GM18861 (cell line): ENCODE measurements around the gene DQX1.
A peak's percentile ranks its signal among the peaks of the same experiment; 100 is the strongest.

Experiments used
- ATAC-seq: cut with Tn5 transposase; IDR thresholded peaks from one replicate; pipeline ENCODE4 v1.9.1; 2021; ENCODE audit not compliant: unreplicated experiment

DQX1 gene

GRCh38 chr2:74555610-74556103, 29.6 kb upstream of the DQX1 start:
- no peak for ATAC-seq

DNA sequence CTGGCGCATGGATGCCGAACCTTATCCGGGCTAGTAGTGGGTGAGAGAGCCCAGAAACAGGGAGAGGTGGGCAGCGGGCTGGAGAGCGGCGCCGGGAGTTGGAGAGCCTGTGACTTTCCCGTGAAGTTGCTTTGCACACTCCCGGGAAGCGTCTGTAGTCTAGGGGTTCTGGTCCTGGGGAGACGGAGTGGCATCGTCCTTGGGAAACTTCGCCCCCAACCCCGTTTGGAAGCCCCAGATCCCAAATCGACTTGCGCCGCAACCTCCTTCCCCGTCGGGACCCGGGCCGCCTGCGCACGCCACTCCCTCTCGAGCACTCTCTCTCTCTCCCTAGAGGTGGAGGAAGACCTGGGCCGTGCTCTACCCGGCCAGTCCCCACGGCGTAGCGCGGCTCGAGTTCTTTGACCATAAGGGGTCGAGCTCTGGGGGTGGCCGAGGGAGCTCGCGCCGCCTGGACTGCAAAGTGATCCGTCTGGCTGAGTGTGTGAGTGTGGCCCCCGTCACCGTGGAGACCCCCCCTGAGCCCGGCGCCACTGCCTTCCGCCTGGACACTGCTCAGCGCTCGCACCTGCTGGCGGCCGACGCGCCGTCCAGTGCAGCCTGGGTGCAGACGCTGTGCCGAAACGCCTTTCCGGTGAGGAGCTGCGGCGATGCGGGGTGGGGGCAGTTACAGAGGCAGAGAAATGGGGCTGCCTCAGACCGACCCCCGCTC, 28.9 kb upstream of the DQX1 start:
- ATAC-seq: peak; percentile 28

GRCh38 chr2:74553892-74554819, 28.1 kb upstream of the DQX1 start, which contains the start of the genes DOK1 and LOXL3:
DOK1 (plus strand) TSS chr2:74554720; CDS start chr2:74554755, 35 bp downstream.
LOXL3 (minus strand) TSS chr2:74553942; CDS start chr2:74552634, 1,308 bp downstream.
- ATAC-seq: peak; percentile 33

DNA sequence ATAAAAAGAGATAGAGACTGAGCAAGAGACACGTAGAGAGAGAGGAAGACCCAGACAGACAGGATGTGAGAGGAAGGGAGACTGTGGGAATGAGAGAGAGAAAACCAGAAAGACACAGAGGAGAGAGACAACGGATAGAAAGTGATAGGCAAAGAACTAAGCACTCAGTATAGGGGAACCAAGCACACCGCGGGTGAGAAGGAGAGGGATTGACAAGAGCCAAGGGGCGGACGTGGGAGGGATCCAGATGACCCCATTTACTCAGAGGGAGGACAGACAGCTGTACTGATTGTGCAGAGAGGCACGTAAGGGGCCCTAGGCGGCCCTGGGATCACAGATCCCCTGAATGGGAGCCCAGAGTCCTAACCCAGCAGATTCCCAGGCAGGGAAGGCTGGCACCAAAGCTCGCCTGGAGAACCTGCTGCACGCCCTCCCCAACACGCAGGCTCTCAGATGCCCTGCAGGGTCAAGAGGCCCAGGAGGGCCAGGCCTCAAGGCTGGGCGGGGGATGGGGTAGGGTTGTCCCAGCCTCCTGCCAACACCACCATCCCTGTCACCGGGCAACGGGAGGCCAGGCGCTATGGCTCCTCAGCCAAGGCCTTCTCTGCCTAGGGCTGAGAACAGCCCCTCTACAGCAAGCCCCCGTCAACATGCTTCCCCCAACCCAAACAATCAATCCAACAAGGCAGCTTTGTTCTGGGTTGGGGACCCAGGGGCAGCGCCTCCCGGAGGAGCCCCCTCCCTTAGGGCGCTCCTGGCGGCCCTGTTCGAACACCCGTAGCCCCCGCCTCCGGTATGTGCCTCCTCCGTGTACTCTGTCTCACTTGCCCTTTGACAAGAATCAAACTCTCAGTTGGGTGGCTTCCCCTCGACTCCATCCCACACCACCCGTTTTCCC, 27.1 kb upstream of the DQX1 start:
- ATAC-seq: no peak

GRCh38 chr2:74551942-74552913, 26.2 kb upstream of the DQX1 start:
- ATAC-seq: no peak

DNA sequence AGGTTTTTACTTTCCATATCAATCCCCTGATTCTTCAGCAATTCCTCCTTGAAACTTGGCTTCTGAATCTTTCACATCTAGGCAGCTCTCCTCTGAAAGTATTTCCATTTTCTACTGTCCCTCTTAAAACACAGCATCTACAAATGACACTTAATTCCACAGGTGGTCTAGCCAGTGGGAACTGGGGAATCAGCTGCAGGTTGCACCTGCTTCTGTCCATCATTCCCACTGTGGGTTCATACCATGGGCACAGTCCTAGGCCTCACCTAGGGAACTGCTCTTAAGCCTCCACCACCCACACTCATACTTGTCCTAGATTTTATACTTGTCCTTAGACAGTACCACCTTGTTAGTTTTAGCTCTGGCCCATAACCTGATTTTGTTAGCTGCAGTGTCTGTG, 25.5 kb upstream of the DQX1 start:
- ATAC-seq: no peak

DNA sequence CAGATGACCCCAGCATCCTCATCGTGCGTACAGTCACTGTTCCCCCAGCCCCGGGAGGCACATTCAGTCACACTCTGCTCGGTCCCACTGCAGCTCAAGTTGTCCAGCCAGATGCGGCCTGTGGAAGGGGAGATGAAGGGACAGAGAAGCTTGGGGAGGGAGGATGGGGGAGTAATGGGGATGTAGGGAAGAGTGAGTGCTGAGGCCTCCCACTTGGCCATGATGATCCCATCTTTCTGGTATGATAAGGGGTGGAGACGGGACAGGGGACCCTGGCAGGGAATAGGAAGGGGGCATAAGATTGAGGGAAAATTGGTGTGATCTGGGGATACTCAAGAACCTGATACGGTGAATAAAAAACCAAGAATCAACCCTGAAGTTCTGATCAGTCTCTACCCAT, 24.2 kb upstream of the DQX1 start:
- no peak for ATAC-seq

GRCh38 chr2:74548900-74549826, 23.1 kb upstream of the DQX1 start:
- no peak for ATAC-seq

GRCh38 chr2:74548285-74548899, 22.4 kb upstream of the DQX1 start:
- ATAC-seq: no peak

DNA sequence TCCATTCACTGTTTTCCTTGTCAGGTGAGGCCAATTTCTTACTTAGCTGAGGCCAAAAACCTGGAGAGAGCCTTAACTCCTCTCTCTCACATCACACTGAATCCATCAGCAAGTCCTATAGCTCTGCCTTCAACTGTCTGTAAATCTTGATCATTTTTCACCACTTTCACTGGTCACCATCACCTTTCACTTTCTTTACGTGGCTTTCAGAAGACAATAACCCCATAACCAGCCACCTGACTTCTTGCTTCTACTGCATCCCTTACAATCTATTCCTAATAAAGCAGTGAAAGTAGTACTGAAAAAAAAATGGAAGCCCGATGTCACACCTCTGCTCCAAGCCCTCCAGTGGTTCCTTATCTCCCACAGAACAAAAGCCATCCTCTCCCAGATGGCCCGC, 20.0 kb upstream of the DQX1 start:
- ATAC-seq: no peak

- ATAC-seq: no peak
These were observed 18.6 kb upstream of the DQX1 start for GRCh38 chr2:74544634-74545033.

DNA sequence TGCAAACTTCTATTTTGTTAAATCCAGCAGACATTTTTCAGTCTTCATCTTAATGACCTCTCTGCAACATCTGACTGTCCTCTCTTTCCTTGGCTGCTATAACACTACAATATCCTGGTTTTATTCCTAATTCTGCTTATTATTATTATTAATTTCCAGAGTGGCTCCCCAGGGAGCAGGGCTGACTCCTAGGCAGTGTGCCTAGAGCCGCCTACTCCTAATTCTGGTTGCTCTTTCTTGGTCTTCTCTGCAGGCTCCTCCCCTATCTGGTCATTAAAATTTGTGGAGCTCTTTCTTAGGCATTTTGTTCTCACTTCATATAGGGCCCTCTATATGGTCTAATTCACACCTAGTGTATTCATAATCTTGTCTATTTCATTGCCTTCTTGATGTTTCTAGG, 16.9 kb upstream of the DQX1 start:
- ATAC-seq: no peak

GRCh38 chr2:74540291-74540690, 14.3 kb upstream of the DQX1 start:
- ATAC-seq: no peak

- no peak for ATAC-seq
These were observed 12.9 kb upstream of the DQX1 start for GRCh38 chr2:74538881-74539339.

DNA sequence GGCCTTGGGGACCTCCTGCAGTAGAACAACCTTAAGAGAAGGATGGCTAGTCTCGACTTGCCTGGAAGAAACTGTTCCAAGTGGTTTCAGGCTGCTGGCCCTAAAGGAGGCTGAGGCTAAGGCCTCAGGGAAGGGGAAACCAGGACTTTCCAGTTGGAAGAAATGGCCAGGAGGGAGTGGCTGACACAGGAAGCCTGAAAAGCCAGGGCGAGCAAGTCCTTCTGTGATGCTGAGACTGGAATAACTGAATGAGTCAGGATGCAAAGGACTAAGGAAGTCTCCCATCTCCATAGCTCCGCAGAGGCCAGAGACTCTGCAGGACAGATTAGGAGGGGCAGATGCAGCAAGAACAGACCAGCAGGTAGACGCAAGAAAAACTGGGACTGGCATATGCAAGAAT, 11.1 kb upstream of the DQX1 start:
- ATAC-seq: no peak

- ATAC-seq: no peak
These were observed 10.3 kb upstream of the DQX1 start for GRCh38 chr2:74536166-74536950.

DNA sequence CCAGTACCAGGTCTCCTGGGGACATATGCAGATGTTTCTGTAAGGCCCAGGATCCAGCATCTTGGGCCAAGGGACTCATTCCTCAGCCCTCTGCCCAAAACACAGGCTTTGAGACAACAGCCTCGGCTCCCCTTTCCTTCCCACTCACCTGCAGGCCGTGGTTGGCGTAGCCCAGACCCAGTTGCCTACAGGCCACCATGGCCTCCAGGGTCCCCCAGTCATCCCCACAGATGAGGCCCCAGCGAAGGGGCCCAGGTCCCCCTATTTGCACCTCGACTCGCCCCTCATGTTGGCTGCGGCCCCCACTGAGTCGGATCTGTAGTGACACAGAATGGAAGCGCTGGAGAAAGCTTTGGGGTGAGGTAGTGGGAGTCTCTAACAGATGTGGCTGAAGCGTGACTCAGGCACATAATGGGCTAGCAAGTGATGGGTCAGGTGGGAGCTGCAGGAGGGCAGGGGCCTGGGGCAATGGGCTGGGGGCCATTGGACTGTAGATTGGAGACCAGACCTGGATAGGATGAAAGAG, 9.5 kb upstream of the DQX1 start:
- ATAC-seq: no peak
